HL-60/S4 treated with retinoic acid at 250 ng/mL for 4 days and 3 days (cell line): ENCODE measurements around the gene ARRB1.

ENCODE experiments used
- in situ Hi-C: fragments of 300-500 bp; cut with MboI; formaldehyde crosslinking; loops from 2 replicates; pipeline ENCODE4 v1.7.0; 2022; ENCODE audit warnings: low sequenced_read_pairs

The ARRB1 gene

DNA sequence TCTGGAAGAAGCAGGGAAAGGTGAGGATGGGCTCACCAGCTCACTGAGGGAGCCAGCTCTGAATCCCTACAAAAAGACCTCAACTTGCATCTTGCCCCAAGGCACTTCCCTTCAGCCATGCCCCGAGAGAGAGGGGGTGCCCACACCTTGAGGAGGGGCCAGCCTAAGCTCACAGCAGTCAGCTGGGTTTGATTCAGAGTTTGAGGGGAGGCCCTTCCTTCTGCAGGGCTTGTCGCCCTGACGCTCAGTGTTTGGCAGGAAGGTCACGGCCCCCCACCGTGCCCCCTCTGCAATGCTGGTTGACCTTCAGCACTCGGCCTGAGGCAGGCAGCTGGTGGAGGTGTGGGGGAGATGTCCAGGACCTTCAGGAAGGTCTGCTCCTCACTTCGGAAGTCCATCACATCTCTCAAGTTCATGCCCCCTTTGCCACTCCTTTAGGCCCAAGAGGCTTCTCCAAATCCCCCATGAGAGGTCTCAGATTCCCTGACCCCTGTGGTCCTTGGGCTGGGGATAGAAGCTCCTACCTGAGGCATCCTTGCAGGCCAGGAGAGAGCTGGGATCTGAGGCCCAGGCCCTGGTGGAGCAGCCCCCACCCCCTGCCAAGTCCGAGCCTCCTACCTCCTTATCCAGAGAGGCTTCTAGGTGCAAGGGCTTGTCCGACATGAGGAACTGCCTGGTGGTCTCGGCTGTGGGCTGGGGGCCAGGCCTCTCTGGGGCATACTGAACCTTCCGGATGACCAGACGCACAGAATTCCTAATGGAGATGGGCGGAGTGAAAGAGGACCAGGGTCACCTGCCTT, 73.3 kb downstream of the ARRB1 start:
- in situ Hi-C loops: loop anchor here (10.0 to 25.0 kb wide), 2 partner anchors 107 to 259 kb away; partner anchors contain the start of gene GDPD5

DNA sequence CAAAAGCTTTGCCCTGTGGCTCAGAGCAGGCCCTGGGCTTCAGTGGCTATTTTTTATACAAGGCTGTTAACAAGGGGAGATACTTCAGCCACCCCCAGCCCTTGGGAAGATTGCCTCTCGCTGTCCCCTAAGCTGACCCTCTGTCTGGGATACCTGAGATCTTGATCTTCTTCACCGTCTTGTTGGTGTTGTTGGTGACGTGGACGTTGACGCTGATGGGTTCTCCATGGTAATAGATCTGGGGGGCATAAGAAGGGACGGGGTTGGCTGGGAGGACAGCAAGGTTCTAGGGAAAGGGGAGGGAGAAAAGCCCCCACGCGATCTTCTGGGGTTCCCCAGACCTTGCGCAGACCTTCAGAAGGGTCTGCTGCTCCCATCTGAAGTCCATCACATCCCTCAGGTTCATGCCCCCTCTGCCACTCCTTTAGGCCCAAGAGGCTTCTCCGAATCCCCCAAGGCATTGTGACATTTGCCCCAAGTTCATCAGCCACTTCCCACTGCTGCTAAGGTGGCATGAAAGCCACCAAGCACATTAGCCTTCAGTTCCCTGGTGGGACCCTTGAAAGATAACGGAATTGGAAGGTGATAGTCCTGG, 74.2 kb downstream of the ARRB1 start:
- in situ Hi-C loops: loop anchor here (10.0 to 25.0 kb wide), 2 partner anchors 107 to 260 kb away; partner anchors contain the start of gene GDPD5

DNA sequence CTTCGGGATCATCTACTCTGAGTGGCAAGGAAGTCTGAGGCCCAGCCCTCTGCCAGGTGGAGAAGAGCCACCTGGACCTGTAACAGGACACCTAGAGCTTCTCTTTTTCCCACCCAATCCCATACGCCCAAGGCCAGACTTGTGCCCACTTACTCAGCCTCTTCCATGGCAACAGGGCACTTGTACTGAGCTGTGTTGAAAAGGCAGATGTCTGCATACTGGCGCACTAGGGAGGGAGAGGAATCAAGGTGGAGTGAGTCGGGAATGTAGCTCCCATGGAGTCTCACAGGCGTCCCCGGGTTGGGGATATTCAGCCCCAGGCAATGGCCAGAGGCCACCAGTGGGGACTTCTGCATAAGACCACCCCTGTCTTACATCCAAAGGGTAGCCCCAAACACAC, 74.8 kb downstream of the ARRB1 start:
- in situ Hi-C loops: loop anchor here (10.0 to 25.0 kb wide), 2 partner anchors 108 to 261 kb away; partner anchors contain the start of gene GDPD5

DNA sequence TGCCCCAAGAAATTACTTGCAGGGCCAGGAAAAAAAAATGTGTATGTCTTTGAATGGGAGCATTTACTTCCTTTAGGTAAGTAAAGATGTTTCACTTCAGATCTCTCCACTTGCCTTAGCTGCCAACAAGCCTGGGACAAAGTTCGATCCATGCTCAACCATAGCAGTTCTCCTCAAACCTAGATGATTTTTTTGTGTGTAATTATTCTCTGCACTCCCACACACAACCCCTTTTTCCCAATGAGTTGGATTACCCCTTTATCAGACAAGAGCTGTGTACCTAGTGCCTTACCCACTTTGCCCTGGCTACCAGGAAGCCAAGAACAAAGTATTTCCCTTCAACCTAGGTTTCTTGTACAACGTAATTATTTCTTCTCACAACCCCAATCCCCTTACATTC, 75.3 kb downstream of the ARRB1 start:
- in situ Hi-C loops: loop anchor here (10.0 to 25.0 kb wide), 2 partner anchors 109 to 261 kb away; partner anchors contain the start of gene GDPD5

DNA sequence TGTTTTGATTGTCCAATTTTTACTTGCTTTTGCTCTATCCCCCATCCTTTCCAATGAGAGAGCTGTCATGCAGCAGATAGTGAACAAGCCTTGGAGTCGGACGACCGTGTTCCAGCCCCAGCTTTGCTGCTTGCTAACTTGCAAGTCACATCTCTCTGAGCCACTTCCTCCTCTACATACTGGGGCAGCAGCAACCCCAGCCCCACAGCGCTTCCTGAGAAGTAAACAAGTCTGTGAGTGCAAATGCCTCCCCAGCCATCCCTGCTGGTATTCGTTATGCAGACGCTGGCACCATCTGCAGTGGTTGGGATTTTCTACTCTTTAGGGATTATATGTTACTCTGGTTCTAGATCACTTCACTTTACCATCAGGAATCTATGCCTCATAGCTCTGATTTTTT, 75.9 kb downstream of the ARRB1 start:
- in situ Hi-C loops: loop anchor here (10.0 to 25.0 kb wide), 2 partner anchors 109 to 262 kb away; partner anchors contain the start of gene GDPD5

DNA sequence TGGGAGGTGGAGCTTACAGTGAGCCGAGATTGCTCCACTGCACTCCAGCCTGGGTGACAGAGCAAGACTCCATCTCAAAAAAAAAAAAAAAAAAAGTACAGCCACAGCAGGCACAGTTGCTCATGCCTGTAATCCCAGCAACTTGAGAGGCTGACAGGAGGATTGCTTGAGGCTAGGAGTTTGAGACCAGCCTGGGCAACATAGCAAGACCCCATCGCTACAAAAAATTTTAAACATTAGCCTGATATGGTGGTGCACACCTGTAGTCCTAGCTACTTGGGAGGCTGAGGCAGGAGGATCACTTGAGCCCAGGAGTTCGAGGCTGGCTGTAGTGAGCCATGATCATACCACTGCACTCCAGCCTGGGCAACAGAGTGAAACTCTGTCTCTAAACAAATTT, 76.7 kb downstream of the ARRB1 start:
- in situ Hi-C loops: loop anchor here (10.0 to 25.0 kb wide), 2 partner anchors 110 to 263 kb away; partner anchors contain the start of gene GDPD5

DNA sequence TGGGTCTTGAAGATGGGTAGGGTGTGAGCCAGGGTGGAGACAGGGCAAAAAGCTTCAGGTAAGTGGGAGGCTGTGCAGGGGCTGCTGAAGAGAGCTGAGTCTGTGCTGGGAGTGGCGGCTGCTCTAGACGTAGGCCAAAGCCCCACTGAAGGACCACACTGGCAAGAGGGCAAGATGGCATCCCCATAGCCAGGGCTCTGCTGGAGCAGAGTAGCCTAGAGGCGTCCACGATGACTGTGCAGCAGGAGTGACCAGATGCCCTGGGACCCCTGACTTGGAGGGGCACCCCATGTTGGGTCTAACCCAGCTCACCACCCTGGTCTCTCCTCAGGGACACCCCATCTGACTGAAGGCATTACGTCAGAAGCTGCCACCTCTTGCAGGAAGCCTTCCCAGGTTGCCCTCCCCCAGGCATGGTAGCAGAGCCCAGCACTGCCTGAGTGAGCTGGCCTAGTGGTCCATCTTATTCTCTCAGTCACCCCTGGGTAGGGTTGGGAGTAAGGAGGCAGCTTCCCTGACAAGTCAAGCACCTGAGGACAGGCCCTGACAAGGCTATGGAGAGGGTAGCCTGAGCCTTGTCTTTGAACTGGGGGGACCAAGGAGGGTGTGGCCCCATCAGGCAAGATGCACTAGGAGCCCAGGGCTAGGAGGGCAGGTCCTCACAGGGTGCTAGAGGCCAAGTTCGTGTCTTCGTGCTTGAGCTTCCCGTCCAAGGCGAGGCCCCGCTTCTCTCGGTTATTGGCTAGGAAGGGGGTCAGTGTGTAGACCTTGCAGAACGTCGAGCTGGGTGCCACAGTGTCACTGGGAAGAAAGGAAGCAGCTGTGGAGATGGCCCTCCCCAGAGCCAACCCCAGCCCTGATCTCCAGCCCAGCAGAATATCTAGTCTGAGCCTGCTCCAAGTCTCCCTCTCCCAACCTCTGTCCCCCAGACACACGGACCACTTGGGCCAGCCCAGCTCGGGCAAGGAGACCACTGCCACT, 77.8 kb downstream of the ARRB1 start:
- in situ Hi-C loops: loop anchor here (10.0 kb wide), 1 partner anchor 111 kb away; no protein-coding TSS in a partner anchor

DNA sequence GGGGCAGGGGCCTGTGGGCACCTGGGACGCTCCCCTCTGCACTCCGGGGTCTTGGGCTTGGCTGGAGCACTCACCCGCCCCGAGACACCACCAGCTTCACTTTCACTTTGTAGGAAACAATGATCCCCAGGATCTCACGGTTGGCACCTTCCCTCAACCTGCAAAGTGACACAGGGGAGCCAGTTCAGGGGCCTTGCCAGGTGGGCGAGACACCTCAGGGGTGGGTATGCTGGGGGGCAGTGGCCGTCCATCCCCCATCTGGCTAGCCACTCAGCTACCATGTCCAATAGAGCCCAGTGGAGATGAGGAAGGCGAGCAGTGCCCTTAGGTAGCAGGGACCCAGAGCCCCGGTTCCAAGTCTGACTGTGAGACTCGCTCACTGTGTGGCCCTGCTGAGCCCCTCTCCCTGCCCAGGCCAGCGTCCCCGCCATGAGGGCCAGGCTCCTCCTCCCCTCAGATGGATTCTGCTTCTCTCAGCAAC, 78.6 kb downstream of the ARRB1 start:
- in situ Hi-C loops: loop anchor here (10.0 kb wide), 1 partner anchor 112 kb away; no protein-coding TSS in a partner anchor

DNA sequence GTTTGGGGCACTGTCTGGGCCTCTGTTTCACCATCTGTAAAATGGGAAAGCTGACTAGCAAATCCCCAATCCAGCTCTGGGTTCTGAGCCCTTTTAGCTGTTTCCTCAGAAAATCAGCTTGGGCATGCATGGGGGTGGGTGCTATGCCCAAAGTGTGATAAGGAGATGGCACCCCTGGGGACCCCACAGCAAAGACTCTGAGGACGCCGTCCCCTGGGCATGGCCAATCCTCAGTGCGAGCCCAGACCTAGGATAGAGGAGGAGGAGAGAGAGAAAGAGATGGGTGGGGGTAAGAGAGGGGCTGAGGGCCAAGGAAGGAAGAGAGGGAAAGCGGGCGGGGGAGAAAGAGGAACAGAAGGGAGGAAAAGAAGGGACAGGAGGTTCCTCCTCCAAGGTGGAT, 79.1 kb downstream of the ARRB1 start:
- in situ Hi-C loops: loop anchor here (10.0 kb wide), 1 partner anchor 112 kb away; no protein-coding TSS in a partner anchor

DNA sequence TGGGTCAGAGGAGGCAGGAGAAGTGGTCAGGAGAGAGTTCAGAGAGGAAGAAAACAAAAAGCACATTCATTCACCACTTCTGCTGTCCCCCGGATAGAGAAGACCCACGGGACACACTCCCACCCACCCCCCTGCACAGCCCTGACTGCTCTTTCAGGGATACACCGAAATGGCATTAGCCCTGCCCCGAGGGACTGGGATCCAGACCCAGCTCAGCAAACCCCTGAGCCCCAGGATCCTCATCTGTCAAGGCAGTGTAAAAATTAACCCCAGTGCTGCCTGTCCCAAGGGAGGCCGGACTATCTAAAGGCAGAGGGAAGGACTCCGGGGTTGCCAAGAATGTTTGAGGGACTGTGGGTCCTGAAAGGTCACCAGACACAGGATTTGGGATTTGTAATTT, 79.7 kb downstream of the ARRB1 start:
- in situ Hi-C loops: loop anchor here (10.0 kb wide), 1 partner anchor 113 kb away; no protein-coding TSS in a partner anchor

DNA sequence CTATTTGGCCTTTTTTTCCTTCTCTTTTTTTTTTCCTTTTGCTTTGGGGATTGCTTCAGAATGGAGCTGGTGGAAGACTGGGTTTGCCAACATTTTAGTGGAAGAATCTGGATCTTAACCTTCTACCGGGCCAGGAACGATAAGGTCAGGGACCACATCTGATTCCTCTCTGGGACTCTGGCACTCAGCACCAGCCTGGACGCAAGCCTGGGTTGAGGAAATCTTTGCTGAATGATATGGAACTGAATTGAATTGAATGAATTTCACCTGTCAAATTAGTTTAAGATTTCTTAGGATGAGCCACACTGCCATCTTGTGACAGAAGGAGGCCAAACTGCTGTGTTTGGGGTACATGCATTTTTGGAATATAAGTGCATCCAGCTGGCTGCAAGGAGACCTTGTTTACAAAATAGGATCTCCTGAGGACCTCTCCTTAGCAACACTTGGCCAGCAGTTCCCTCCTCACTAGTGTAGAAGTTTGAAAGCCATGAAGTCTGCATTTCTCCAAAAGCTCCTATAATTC, 80.5 kb downstream of the ARRB1 start:
- in situ Hi-C loops: loop anchor here (10.0 kb wide), 1 partner anchor 114 kb away; no protein-coding TSS in a partner anchor

DNA sequence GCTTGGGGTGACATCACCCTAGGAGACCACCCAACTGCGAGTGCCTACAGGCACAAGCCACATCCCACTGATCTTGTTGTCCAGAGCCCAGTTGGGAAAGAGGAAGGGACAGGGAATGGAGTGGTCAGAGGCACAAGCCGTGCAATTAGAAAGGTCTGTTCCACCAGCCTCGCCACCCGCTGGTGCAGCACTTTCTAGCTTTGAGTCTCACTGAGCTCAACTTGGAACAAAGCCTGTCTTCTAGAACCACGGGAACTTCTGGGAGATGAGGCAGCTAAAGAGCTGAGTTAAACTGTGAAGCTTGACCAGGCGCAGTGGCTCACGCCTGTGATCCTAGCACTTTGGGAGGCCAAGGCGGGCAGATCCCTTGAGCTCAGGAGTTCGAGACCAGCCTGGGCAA, 81.6 kb downstream of the ARRB1 start:
- in situ Hi-C loops: loop anchor here (10.0 kb wide), 1 partner anchor 115 kb away; no protein-coding TSS in a partner anchor

DNA sequence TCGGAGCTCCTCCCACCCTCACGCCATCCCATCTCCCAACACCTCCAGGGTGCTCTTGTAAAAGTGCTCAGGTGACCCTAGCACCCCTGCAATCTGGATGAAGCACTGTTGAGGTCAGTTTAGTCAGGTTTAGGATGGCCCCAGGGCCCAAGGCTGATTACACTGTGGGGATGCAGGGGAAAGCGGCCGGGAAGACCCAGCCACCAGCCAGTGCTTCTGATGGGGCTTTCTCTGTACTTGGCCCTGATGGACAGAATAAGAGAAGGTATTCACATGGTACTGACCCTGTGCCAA, 82.1 kb downstream of the ARRB1 start:
- in situ Hi-C loops: no loop called here

DNA sequence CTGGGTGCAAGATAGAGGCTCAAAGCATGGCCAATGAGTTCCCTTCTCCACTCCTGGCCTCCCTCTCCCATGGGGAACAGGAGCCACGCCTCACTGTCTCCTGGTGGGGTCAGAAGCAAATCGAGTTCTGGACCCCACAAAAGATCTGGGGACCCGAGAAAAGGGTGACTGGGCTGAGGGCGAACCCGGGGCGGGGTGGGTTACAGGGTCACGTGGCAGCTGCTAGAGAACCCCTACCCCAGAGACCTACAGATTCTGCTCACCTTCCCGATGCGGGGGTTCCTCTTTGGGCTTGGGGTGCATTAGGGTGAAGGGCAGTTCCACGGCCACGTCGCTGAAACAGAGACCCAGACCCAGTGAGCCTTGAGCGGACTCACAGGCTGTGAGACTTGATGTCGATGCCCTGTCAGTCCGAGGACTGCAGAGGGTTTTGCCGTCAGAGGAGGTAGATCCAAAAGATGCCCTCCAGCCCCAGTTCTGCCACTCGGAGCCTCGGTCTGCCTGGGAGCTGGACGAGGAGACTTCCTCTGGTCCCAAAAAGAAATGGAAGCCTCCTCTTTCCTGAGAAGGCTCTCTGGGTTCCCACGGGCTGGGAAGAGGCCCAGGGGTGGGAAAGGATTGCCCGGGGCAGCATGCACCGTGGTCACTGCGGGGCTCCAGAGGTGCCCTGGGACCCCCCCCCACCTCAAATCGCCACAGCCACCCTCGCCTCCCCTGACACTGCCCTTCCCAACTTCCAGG, 82.7 kb downstream of the ARRB1 start:
- in situ Hi-C loops: no loop called here

DNA sequence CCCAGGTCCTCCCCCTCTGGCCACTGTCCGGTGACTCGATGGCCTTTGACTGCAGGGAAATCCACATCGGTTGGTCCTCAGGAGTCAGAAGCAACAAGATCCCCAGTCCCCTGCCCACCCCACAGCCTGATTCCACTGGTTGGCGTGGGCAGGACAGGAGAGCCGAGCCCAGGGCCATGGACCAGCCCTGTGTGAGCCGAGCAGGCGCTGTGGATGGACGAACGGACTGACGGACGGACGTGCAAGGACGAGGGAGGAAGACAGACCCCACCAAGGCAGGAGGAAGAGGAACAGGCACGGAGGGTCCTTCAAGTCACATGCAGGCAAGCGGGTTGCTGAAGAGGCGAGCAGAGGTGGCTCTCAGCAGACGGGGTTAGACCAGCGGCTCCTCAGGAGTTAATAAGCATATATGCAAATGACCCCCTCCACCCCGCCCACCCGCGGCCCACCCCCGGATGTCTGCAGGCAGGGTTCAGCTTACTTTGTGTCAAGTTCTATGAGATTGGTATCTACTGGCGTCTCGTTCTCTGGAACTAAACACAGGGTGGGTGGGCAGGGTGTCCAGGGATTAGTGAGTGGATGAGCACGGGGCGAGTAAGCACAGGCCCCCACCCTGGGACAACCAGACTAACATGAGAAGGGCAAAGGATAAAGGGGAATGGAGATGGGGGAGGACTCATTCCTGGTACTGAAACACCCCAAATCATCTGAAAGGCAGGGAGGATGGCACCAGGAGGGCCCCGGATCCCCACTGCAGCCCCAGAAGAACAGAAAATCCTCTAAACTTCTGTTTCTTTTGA, 84.1 kb downstream of the ARRB1 start:
- in situ Hi-C loops: no loop called here

DNA sequence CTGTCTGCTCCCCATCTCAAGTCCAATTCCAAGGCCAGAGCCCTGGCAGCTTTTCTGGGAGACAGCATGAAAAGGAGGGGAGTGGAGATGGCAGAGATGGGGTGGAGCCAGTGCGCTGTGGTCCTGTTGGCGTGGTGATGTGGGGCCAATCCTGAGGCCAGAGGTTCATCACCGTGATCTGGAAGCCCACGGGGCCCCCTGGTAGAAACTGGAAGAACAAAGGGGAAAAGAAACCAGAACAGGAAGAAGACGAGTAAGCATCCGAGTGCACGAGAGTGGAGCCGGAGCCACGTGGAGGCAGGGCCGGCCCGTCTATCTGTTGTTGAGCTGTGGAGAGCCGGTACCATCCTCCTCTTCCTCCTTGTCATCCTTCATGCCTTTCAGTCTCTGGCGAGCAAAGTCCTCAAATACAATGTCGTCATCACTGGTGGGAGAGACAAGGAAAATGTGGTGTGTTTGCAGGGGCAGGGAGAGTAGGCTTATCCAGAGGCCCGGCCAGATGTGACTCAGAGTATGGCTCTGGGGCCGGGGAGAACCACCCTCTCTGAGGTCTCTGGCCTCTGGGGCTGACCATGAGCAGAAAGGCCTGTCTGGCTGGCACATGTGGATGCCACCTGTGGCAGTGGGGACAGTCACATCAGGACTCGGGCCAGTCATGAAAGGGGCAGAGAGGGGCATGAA, 85.5 kb downstream of the ARRB1 start:
- in situ Hi-C loops: no loop called here

DNA sequence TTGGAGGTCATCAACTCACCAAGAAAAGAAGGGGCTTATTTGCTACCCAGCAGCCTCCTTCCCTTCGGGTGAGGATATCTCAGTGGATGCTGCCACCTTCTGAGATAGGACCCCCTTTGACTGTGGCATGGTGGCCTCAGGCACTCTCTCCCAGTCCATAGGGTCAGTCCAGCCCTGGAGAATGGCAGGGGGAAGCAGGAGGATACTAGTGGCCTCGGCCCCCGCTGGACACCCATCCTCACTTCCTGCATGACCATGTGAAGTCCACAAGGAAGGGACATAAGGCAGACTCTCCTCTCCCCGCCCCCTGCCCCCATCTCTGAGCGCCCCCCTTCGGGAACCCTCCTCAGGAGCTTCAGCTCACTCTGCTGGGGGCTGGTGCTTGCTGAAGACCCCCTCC, 86.5 kb downstream of the ARRB1 start:
- in situ Hi-C loops: no loop called here

DNA sequence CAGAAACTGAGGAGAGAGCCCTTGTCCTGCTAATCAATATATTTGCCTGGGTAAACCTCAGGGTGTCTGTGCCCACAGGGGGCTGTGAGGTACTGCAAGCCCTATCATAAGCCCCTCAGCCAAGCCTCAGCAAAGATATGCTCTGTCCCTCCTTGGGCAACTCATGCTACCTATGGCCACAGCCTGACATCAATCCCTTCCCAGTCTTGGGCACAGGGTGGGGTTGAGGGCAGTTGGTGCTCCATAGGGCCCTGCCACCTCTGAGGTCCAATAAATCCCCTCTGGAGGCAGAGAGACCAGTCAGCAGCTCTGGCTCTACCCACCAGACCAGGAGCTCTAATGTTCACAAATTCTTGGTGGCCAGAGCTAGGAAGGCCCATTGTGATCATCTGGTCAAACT, 87.1 kb downstream of the ARRB1 start:
- in situ Hi-C loops: no loop called here
